ENCODE results near the gene TMEM41A.

Gene TMEM41A

DNA sequence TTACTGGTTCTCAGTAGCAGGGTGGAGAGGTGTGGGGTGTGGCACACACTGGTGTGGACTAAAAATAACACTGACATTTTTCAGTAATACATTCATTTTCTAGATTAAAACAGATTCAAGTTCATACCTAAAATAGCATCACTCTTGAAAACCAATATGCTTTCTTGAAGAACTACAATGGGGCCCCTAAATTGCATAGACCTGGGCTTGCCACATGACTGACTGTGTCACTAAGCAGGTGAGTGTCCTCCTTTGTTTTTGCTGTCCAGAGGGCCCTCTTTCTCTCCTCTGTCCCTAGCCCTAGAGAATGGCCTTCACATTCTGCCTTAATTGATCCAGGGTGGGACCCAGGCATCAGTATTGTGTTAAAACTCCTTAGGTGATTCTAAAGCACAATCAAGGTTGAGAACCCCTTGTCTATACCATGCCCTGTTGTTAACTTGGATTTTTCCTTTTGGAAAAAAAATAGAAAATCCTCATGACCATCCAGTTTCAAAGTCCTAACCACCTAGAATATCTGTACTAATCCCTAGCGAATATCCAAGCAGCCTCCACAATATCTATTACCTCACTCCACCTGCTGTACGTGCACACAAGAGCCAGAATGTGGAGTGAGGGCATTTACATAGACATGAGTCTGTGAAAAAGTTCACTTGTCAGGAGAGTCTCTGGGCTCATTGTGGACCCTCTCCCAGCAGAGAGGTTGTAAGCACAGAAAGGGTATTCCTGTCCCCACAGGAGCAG, 18.7 kb upstream of the TMEM41A start:
- no peak for TF ChIP-seq EZH2 (IDR thresholded peaks at IDR 0.05; ENCODE audit: borderline replicate concordance, low read length)
- TF ChIP-seq, protein P1, sequence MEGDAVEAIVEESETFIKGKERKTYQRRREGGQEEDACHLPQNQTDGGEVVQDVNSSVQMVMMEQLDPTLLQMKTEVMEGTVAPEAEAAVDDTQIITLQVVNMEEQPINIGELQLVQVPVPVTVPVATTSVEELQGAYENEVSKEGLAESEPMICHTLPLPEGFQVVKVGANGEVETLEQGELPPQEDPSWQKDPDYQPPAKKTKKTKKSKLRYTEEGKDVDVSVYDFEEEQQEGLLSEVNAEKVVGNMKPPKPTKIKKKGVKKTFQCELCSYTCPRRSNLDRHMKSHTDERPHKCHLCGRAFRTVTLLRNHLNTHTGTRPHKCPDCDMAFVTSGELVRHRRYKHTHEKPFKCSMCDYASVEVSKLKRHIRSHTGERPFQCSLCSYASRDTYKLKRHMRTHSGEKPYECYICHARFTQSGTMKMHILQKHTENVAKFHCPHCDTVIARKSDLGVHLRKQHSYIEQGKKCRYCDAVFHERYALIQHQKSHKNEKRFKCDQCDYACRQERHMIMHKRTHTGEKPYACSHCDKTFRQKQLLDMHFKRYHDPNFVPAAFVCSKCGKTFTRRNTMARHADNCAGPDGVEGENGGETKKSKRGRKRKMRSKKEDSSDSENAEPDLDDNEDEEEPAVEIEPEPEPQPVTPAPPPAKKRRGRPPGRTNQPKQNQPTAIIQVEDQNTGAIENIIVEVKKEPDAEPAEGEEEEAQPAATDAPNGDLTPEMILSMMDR (IDR thresholded peaks at IDR 0.05; ENCODE audit: low read length): no peak
- H3K79me2 ChIP-seq (ENCODE audit: insufficient read depth, low read length): no peaks in the 10 kb centered on the region
- H3K4me3 ChIP-seq (ENCODE audit: low read depth, low read length, poor library complexity, severe bottlenecking): no peak overlapping the region
- no peak overlapping the region for H3K4me2 ChIP-seq (ENCODE audit: low read length)
- no peaks in the 10 kb centered on the region for H3K9me2 ChIP-seq (ENCODE audit: low read depth, low read length)
- H3K27ac ChIP-seq (ENCODE audit: low read depth, low read length, poor library complexity, severe bottlenecking): no peak overlapping the region
- H4K20me1 ChIP-seq (ENCODE audit: insufficient read depth, low read length): no peaks in the 10 kb centered on the region
- H2AFZ ChIP-seq (ENCODE audit: low read length): no peak overlapping the region
- no peaks in the 10 kb centered on the region for H3K36me3 ChIP-seq (ENCODE audit: insufficient read depth, low read length)
- H3F3A ChIP-seq (ENCODE audit: insufficient read depth, low read length): no peaks in the 10 kb centered on the region
- no peaks in the 10 kb centered on the region for H3K9me3 ChIP-seq (ENCODE audit: low read length)
- H3K9ac ChIP-seq (ENCODE audit: low read length): no peak overlapping the region
- H3K27me3 ChIP-seq (ENCODE audit: insufficient read depth, low read length): no peaks in the 10 kb centered on the region; the same call in 1 of the 2 replicates
- no peaks in the 10 kb centered on the region for H3K4me1 ChIP-seq (ENCODE audit: insufficient read depth, low read length, severe bottlenecking)

- no peaks in the 10 kb centered on the region for H3K79me2 ChIP-seq (ENCODE audit: insufficient read depth, low read length)
- H3K4me1 ChIP-seq (ENCODE audit: insufficient read depth, low read length, severe bottlenecking): no peaks in the 10 kb centered on the region
- no peak overlapping the region for H3K4me2 ChIP-seq (ENCODE audit: low read length)
- H3K27me3 ChIP-seq (ENCODE audit: insufficient read depth, low read length): no peaks in the 10 kb centered on the region
- H3K9ac ChIP-seq (ENCODE audit: low read length): no peak overlapping the region
- H4K20me1 ChIP-seq (ENCODE audit: insufficient read depth, low read length): no peaks in the 10 kb centered on the region
- H3K36me3 ChIP-seq (ENCODE audit: insufficient read depth, low read length): no peaks in the 10 kb centered on the region
- H3F3A ChIP-seq (ENCODE audit: insufficient read depth, low read length): no peaks in the 10 kb centered on the region
- H3K4me3 ChIP-seq (ENCODE audit: low read depth, low read length, poor library complexity, severe bottlenecking): no peak overlapping the region
- no peaks in the 10 kb centered on the region for H3K9me2 ChIP-seq (ENCODE audit: low read depth, low read length)
- no peak overlapping the region for H2AFZ ChIP-seq (ENCODE audit: low read length)
- no peak for TF ChIP-seq EZH2 (IDR thresholded peaks at IDR 0.05; ENCODE audit: borderline replicate concordance, low read length)
- TF ChIP-seq, protein P1 (IDR thresholded peaks at IDR 0.05; ENCODE audit: low read length): no peak
- no peak overlapping the region for H3K27ac ChIP-seq (ENCODE audit: low read depth, low read length, poor library complexity, severe bottlenecking)
- no peaks in the 10 kb centered on the region for H3K9me3 ChIP-seq (ENCODE audit: low read length)
Observed at GRCh38 chr3:185511711-185512110, 12.9 kb upstream of the TMEM41A start.

DNA sequence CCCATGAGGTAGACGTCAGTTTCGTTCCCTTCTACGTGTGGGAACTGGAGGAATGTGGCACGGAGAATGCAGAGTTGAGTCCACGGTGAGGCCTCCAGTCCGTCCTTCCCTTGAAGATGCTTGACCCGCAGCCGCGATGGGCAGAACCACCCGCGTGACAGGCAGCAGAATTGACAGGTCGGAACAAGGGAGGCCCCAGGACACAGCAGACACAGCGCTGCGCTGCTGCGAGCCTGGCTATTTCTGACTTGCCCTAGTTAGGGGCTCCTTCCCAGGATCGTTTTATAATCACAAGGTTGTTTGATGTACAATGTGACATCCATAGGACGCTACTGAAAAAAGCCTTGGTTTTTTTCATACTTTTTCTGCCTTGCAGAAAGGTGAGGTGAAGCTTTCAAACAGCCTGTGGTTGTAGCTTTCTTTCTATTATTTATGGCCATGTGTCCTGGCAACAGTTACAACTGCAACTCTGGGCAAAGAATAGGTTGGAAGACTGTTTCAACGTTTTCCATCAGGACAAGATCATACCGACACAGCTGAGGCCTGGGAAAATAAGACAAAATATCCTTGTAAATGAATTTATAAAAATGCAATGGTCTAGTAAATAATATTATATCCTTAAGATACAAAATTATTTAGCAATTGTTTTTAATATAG, 9.6 kb upstream of the TMEM41A start:
- Histone ChIP-seq H3F3A (ENCODE audit: insufficient read depth, low read length) (no peaks in the 10 kb centered on the region), H3K4me3 (ENCODE audit: low read depth, low read length, poor library complexity, severe bottlenecking) (no peak overlapping the region), H3K36me3 (ENCODE audit: insufficient read depth, low read length) (no peaks in the 10 kb centered on the region), H3K4me2 (ENCODE audit: low read length) (no peak overlapping the region), H3K79me2 (ENCODE audit: insufficient read depth, low read length) (no peaks in the 10 kb centered on the region), H3K9me2 (ENCODE audit: low read depth, low read length) (no peaks in the 10 kb centered on the region), H4K20me1 (ENCODE audit: insufficient read depth, low read length) (no peaks in the 10 kb centered on the region), H2AFZ (ENCODE audit: low read length) (no peak overlapping the region), H3K4me1 (ENCODE audit: insufficient read depth, low read length, severe bottlenecking) (no peaks in the 10 kb centered on the region), H3K9ac (ENCODE audit: low read length) (no peak overlapping the region), H3K27ac (ENCODE audit: low read depth, low read length, poor library complexity, severe bottlenecking) (no peak overlapping the region), H3K9me3 (ENCODE audit: low read length) (no peaks in the 10 kb centered on the region), H3K27me3 (ENCODE audit: insufficient read depth, low read length) (no peaks in the 10 kb centered on the region)
- no peak for TF ChIP-seq EZH2 (IDR thresholded peaks at IDR 0.05; ENCODE audit: borderline replicate concordance, low read length)
- TF ChIP-seq, protein P1 (IDR thresholded peaks at IDR 0.05; ENCODE audit: low read length): no peak

All from OCI-LY1 (cell line).